Naive thymus-derived CD4-positive, alpha-beta T cell (primary cell): Measurements from ENCODE around the gene MARCHF10. TPM values are rescaled to one million over a fixed set of nuclear protein-coding genes. Genes with fewer than 3 reads are reported as not detected.
"Not testable (repeated sequence)": the region's sequence is repeated elsewhere in the genome, so short reads cannot be mapped to it uniquely, and the experiment has no call there.

Experiments
- ATAC-seq: fragments of 150-1000 bp; cut with Tn5 transposase; 2 replicates; pipeline ENCODE4 v1.10.0; 2021; ENCODE audit warnings: mild to moderate bottlenecking, moderate library complexity
- CTCF ChIA-PET: fragments of 350-600 bp; sonication (Branson Sonifier 250); formaldehyde crosslinking; loops from one replicate; lab custom pipeline; 2021; ENCODE audit warnings: antibody characterized with exemption; lab: Charles Lee
- POLR2A ChIA-PET: fragments of 350-600 bp; sonication (Branson Sonifier 250); formaldehyde crosslinking; loops from one replicate; lab custom pipeline; 2021; ENCODE audit warnings: antibody characterized with exemption, inconsistent platforms; lab: Charles Lee
- DNase-seq, 9 donors: peaks; one replicate each; pipeline versions ENCODE4 v3.0.0 to v3.0.0-alpha.2; 2020 to 2022; ENCODE audit warnings: mixed read lengths in 1 of 9
- H3K27ac ChIP-seq: one replicate; pipeline ENCODE4 v1.7.0; 2013; ENCODE audit warnings: mild to moderate bottlenecking, low read depth, low read length, moderate library complexity
- H3K27me3 ChIP-seq, 2 donors: one replicate each; pipeline ENCODE4 v1.7.0; 2013; ENCODE audit warnings: low read length in 2 of 2, mild to moderate bottlenecking in 2 of 2, moderate library complexity in 2 of 2; ENCODE audit not compliant: control insufficient read depth in 2 of 2, insufficient read depth in 2 of 2
- H3K36me3 ChIP-seq, 3 experiments: 1 replicate in 2 of 3; 2 replicates in 1 of 3; pipeline ENCODE4 v1.7.0; 2013; ENCODE audit warnings: low read length in 3 of 3, mild to moderate bottlenecking in 3 of 3, moderate library complexity in 1 of 3; ENCODE audit not compliant: insufficient read depth in 3 of 3, control insufficient read depth in 2 of 3
- H3K4me1 ChIP-seq, 2 donors: one replicate each; pipeline ENCODE4 v1.7.0; 2013; ENCODE audit warnings: low read length in 2 of 2, mild to moderate bottlenecking in 2 of 2, moderate library complexity in 1 of 2; ENCODE audit not compliant: control insufficient read depth in 2 of 2, insufficient read depth in 2 of 2
- H3K4me3 ChIP-seq: 2 replicates; pipeline ENCODE4 v1.7.0; 2013; ENCODE audit warnings: mild to moderate bottlenecking, low read length
- H3K9me3 ChIP-seq, 3 experiments: 1 replicate in 2 of 3; 2 replicates in 1 of 3; pipeline ENCODE4 v1.7.0; 2013; ENCODE audit warnings: low read length in 3 of 3; ENCODE audit not compliant: control insufficient read depth in 2 of 3
- H3K27ac Mint-ChIP-seq, 9 donors: one replicate each; pipeline ENCODE4 v1.8.0; 2020 to 2022; ENCODE audit warnings: mixed read lengths in 9 of 9, mild to moderate bottlenecking in 8 of 9, moderate library complexity in 5 of 9, inconsistent platforms in 2 of 9
- H3K27me3 Mint-ChIP-seq, 5 donors: one replicate each; pipeline ENCODE4 v1.8.0; 2021 to 2022; ENCODE audit warnings: mixed read lengths in 5 of 5, mild to moderate bottlenecking in 1 of 5
- H3K36me3 Mint-ChIP-seq, 5 donors: one replicate each; pipeline ENCODE4 v1.8.0; 2020 to 2022; ENCODE audit warnings: mixed read lengths in 5 of 5, mild to moderate bottlenecking in 3 of 5, inconsistent platforms in 1 of 5
- H3K4me1 Mint-ChIP-seq, 7 donors: one replicate each; pipeline ENCODE4 v1.8.0; 2020 to 2022; ENCODE audit warnings: mixed read lengths in 7 of 7, mild to moderate bottlenecking in 3 of 7, inconsistent platforms in 1 of 7
- H3K4me3 Mint-ChIP-seq, 10 donors: one replicate each; pipeline ENCODE4 v1.8.0; 2020 to 2022; ENCODE audit warnings: mild to moderate bottlenecking in 10 of 10, mixed read lengths in 10 of 10, moderate library complexity in 6 of 10, inconsistent platforms in 2 of 10
- H3K9me3 Mint-ChIP-seq, 11 donors: one replicate each; pipeline ENCODE4 v1.8.0; 2020 to 2022; ENCODE audit warnings: mixed read lengths in 11 of 11, mild to moderate bottlenecking in 4 of 11, inconsistent platforms in 1 of 11, moderate library complexity in 1 of 11
- intact Hi-C, 2 donors: fragments of 100-400 bp; cut with micrococcal nuclease; formaldehyde crosslinking; loops; one replicate each; pipeline ENCODE4 v1.15.1; 2023
- polyA plus RNA-seq, 2 donors: library from polyadenylated mRNA; unstranded; fragments of 300-500 nt; fragmentation: Illumina TruSeq; gene quantifications; one replicate each; pipeline ENCODE4 v1.2.3, GENCODE V29; 2021
- total RNA-seq, 6 experiments: library from RNA in 5 of 6; stranded (reverse) in 5 of 6; gene quantifications; 1 replicate in 5 of 6; 2 replicates in 1 of 6; pipeline ENCODE4 v1.2.3 and lab custom pipeline; 2021 to 2026

Gene MARCHF10
- total and polyA plus RNA-seq, 7 experiments from 2014 or later: 0.13 to 0.43 (median 0.29) TPM; not detected in 4

DNA sequence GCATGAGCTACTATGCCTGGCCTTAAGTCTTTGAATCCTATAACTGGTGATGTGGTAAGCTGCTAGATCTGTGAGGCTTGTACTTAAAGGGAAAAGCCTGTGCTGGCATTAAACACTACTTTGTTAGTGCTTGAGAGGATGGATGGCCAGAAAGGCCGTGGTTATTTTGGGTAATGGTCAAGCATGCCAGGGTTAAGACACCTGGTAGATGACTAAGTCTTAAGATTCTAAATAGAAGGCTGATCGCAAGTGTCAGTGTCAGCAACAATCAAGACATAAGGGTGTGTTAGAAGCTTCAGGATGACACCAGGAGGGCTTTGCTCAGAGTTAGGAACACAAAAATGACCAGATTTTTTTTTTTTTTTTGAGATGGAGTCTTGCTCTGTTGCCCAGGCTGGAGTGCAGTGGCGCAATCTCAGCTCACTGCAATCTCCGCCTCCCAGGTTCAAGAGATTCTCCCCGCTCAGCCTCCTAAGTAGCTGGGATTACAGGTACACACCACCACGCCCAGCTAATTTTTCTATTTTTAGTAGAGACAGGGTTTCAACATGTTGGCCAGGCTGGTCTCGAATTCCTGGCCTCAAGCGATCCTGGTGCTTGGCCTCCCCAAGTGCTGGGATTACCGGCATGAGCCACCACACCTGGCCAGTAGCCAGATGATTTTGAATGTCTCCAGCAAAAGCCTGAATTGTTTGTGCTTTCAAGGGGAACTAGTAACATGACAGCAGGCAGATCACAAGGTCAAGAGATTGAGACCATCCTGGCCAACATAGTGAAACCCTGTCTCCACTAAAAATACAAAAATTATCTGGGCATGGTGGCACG is 41.7 kb upstream of the MARCHF10 start:
- H3K4me3 Mint-ChIP-seq, H3K27me3 Mint-ChIP-seq, POLR2A ChIA-PET, H3K36me3 Mint-ChIP-seq, DNase-seq, H3K27me3 ChIP-seq, H3K9me3 ChIP-seq, H3K36me3 ChIP-seq, H3K4me1 ChIP-seq, H3K9me3 Mint-ChIP-seq, CTCF ChIA-PET, H3K27ac Mint-ChIP-seq, ATAC-seq, intact Hi-C loops, H3K4me1 Mint-ChIP-seq, H3K27ac ChIP-seq, H3K4me3 ChIP-seq: not testable (repeated sequence)

DNA sequence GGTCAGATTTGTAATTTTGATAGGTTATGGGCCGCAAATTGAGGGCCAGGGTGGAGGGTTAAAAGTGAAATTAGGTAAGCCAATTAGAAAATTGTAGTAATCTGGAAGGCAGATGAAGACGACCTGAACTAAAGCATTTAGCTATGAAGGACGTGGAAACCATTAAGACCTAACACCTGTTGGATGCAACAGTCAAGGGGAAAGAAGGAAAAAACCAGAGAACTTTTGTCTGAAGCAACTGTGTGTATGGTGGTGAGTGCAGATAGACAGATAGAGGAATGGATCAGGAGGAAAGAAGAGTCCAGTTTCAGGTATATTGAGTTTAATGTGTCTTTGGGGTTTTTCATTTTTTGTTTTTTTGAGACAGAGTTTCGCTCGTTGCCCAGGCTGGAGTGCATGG is 40.2 kb upstream of the MARCHF10 start:
- Mint-ChIP-seq H3K36me3 (no peaks in the 10 kb centered on the region), H3K27me3 (peaks cover 0 to 5% (median 3%) of the 10 kb centered on the region in 5 donors), H3K4me1 (no peaks in the 10 kb centered on the region), H3K4me3 (no peak overlapping the region), H3K9me3 (peaks cover 0 to 3% (median 0%) of the 10 kb centered on the region in 11 donors), H3K27ac (no peak overlapping the region)
- H3K4me1 ChIP-seq: no peaks in the 10 kb centered on the region
- no peaks in the 10 kb centered on the region for H3K27me3 ChIP-seq
- ChIA-PET POLR2A (no interaction called here), CTCF (no interaction called here)
- H3K4me3 ChIP-seq: no peak overlapping the region
- intact Hi-C loops: no loop called here
- H3K27ac ChIP-seq: no peak overlapping the region
- no peaks in the 10 kb centered on the region for H3K9me3 ChIP-seq
- no peaks in the 10 kb centered on the region for H3K36me3 ChIP-seq
- ATAC-seq (no peak), DNase-seq (no peak)

GRCh38 chr17:62847426-62847825 is 39.3 kb upstream of the MARCHF10 start:
- ChIA-PET CTCF (no interaction called here), POLR2A (no interaction called here)
- Histone ChIP-seq H3K9me3 (no peaks in the 10 kb centered on the region), H3K4me1 (no peaks in the 10 kb centered on the region), H3K4me3 (no peak overlapping the region), H3K27ac (no peak overlapping the region), H3K36me3 (no peaks in the 10 kb centered on the region), H3K27me3 (no peaks in the 10 kb centered on the region)
- Mint-ChIP-seq H3K27me3 (peaks cover 0 to 5% (median 3%) of the 10 kb centered on the region in 5 donors), H3K4me1 (no peaks in the 10 kb centered on the region), H3K4me3 (no peak overlapping the region), H3K9me3 (peaks cover 0 to 3% (median 0%) of the 10 kb centered on the region in 11 donors), H3K27ac (no peak overlapping the region), H3K36me3 (no peaks in the 10 kb centered on the region)
- ATAC-seq (no peak), DNase-seq (no peak)
- intact Hi-C loops: no loop called here

DNA sequence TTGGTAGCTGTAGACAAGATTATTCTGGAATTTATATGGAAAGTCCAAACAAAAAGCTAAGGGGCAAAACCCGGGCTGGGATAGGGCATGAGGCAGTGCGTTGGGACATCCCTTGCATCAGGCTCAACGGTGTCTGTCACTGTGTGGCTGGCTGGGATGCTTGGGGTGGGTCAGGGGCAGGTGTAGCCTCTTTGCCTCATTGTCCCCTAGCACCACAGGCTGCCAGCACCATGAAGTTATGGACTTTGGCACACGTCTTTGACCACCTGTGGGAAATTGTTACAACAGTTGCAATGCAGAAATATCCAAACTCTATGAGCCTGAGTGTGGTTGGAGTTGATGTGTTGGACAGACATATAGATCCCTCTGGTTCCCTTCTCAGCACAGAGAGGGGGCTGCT is 32.8 kb upstream of the MARCHF10 start:
- DNase-seq (no peak), ATAC-seq (no peak)
- Mint-ChIP-seq H3K4me3 (no peak overlapping the region), H3K27ac (no peak overlapping the region), H3K4me1 (no peaks in the 10 kb centered on the region), H3K27me3 (peaks cover 6 to 26% (median 18%) of the 10 kb centered on the region in 5 donors), H3K36me3 (peaks cover 0 to 13% (median 0%) of the 10 kb centered on the region in 5 donors), H3K9me3 (peaks cover 0 to 23% (median 6%) of the 10 kb centered on the region in 11 donors)
- Histone ChIP-seq H3K27me3 (no peaks in the 10 kb centered on the region), H3K27ac (no peak overlapping the region), H3K4me3 (no peak overlapping the region), H3K36me3 (no peaks in the 10 kb centered on the region), H3K4me1 (no peaks in the 10 kb centered on the region), H3K9me3 (no peaks in the 10 kb centered on the region)
- ChIA-PET POLR2A (no interaction called here), CTCF (no interaction called here)
- intact Hi-C loops: no loop called here

DNA sequence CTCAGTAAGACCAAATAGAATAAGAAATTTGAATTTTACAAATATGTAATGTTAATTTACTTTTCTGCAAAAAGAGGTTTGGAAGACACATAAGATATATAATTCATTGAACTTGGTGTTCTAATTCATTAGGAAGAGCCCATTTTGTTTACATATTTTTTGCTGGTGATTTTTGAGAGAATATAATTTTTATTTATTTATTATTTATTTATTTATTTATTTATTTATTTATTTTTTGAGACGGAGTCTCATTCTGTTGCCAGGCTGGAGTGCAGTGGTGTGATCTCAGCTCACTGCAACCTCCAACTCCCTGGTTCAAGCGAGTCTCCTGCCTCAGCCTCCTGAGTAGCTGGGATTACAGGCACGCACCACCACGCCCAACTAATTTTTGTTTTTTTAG is 25.7 kb upstream of the MARCHF10 start:
- CTCF ChIA-PET, H3K9me3 ChIP-seq, H3K4me3 Mint-ChIP-seq, H3K4me1 Mint-ChIP-seq, H3K27ac ChIP-seq, DNase-seq, H3K27ac Mint-ChIP-seq, intact Hi-C loops, H3K4me3 ChIP-seq, POLR2A ChIA-PET, H3K4me1 ChIP-seq, H3K36me3 ChIP-seq, H3K27me3 ChIP-seq, ATAC-seq: not testable (repeated sequence)
- Mint-ChIP-seq H3K27me3 (peaks cover 0 to 30% (median 19%) of the 10 kb centered on the region in 5 donors), H3K36me3 (peaks cover 0 to 13% (median 0%) of the 10 kb centered on the region in 5 donors), H3K9me3 (peaks cover 0 to 21% (median 4%) of the 10 kb centered on the region in 11 donors)

GRCh38 chr17:62832405-62832804 is 24.3 kb upstream of the MARCHF10 start:
- Histone ChIP-seq H3K27ac (no peak overlapping the region), H3K4me3 (no peak overlapping the region), H3K27me3 (no peaks in the 10 kb centered on the region), H3K4me1 (no peaks in the 10 kb centered on the region), H3K9me3 (no peaks in the 10 kb centered on the region), H3K36me3 (no peaks in the 10 kb centered on the region)
- Mint-ChIP-seq H3K36me3 (peaks cover 0 to 9% (median 0%) of the 10 kb centered on the region in 5 donors), H3K4me1 (peaks cover 0 to 4% (median 0%) of the 10 kb centered on the region in 7 donors), H3K4me3 (no peak overlapping the region), H3K27ac (no peak overlapping the region), H3K27me3 (peaks cover 0 to 21% (median 12%) of the 10 kb centered on the region in 5 donors), H3K9me3 (peaks cover 0 to 10% (median 0%) of the 10 kb centered on the region in 11 donors)
- ChIA-PET CTCF (no interaction called here), POLR2A (no interaction called here)
- DNase-seq: no peak
- ATAC-seq: no peak
- intact Hi-C loops: no loop called here

GRCh38 chr17:62831066-62831465 is 23.0 kb upstream of the MARCHF10 start:
- H3K4me1 Mint-ChIP-seq, H3K27me3 ChIP-seq, H3K4me1 ChIP-seq, H3K36me3 Mint-ChIP-seq, ATAC-seq, H3K9me3 Mint-ChIP-seq, POLR2A ChIA-PET, DNase-seq, intact Hi-C loops, H3K4me3 ChIP-seq, CTCF ChIA-PET, H3K4me3 Mint-ChIP-seq, H3K36me3 ChIP-seq, H3K27ac Mint-ChIP-seq, H3K27ac ChIP-seq, H3K9me3 ChIP-seq: not testable (repeated sequence)
- H3K27me3 Mint-ChIP-seq: peaks cover 0 to 16% (median 4%) of the 10 kb centered on the region in 5 donors
